HG02870 (cell line): ENCODE data around the gene GATD1.

Source experiments
- ATAC-seq: cut with Tn5 transposase; IDR thresholded peaks from one replicate; pipeline ENCODE4 v1.9.1; 2021; ENCODE audit warnings: mild to moderate bottlenecking, moderate library complexity; ENCODE audit not compliant: unreplicated experiment

Gene GATD1, protein sequence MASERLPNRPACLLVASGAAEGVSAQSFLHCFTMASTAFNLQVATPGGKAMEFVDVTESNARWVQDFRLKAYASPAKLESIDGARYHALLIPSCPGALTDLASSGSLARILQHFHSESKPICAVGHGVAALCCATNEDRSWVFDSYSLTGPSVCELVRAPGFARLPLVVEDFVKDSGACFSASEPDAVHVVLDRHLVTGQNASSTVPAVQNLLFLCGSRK

DNA sequence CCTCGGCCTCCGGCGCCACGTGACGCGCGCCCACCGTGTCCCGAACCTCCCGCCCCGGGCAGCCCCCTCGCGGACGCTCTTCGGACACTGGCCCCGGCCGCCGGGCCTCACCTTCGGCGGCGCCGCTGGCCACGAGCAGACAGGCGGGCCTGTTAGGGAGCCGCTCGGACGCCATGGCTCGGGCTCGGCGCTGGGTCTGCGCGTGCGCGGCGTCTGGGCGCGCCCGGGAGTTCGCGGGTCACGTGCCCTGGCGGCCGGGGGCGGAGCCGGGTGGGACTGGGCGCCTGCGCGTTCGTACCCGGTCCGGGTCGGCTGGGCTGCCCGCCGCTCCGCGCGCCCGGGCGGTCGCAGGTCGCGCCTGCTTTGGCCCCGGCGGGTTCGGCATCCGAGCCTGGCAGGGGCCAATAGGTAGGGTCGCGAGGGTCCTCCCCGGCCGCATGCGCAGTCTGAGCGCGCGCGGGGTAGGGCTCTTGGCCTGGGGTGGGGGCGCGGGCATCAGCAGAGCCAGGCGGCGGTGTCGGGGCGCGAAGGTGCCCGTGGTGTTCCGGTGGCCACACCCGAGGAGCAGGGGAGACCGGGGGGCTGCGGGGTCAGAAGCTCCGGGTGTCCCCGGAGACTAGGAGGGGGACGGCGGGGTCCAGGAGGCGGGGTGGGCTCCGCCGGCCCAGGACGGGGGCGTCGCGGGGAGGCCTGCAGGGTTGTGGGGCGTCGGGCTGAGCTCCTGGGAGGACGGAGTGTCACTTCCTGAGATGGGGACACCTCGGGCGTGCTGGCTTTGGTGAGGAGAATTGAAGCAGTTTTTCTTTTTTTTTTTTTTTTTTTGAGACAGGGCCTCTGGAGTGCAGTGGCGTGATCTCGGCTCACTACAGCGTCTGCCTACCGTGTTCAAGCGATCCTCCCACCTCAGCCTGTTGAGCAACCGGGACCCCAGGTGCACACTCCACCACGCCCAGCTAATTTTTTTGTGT, at the start of gene GATD1:
Gene GATD1, minus strand, starts transcription at position 200 of the 968 bp plus-strand sequence. Its CDS starts 25 bp downstream, at position 175.
- peak; percentile 55 for ATAC-seq

DNA sequence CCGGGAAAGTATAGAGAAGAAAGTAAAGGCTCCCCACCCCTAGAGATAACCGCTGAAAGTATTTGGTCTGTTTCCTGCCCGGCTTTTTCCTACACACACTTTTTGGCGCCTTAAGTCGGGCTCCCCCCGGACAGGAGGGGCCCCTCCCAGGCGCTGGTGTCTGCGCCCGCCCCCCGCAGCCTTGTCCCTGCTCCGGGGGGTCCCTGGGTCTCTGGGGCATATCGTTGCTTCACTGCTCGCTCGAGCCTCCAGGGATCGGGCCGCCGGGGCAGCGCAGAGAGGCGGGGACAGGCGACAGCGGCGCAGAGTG, 49.5 kb upstream of the GATD1 start:
- ATAC-seq, result no peak

DNA sequence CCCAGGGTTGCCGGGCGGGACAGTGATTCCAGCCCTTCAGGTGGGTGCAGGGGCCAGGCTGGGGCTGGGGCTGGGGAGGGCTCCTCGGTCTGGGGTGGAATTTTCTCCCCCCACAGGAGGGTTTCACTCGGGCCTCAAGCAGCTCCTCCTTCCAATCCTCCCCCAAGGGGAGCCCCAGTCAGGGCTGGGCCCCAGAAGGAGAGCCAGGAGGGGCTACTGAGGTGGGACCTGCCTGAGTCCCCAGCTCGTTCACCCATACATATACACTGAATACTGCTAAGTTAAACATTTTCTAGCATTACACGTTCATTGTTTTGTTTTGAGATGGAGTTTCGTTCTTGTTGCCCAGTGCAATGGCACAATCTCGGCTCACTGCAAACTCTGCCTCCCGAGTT, 48.9 kb upstream of the GATD1 start:
- no peak for ATAC-seq

DNA sequence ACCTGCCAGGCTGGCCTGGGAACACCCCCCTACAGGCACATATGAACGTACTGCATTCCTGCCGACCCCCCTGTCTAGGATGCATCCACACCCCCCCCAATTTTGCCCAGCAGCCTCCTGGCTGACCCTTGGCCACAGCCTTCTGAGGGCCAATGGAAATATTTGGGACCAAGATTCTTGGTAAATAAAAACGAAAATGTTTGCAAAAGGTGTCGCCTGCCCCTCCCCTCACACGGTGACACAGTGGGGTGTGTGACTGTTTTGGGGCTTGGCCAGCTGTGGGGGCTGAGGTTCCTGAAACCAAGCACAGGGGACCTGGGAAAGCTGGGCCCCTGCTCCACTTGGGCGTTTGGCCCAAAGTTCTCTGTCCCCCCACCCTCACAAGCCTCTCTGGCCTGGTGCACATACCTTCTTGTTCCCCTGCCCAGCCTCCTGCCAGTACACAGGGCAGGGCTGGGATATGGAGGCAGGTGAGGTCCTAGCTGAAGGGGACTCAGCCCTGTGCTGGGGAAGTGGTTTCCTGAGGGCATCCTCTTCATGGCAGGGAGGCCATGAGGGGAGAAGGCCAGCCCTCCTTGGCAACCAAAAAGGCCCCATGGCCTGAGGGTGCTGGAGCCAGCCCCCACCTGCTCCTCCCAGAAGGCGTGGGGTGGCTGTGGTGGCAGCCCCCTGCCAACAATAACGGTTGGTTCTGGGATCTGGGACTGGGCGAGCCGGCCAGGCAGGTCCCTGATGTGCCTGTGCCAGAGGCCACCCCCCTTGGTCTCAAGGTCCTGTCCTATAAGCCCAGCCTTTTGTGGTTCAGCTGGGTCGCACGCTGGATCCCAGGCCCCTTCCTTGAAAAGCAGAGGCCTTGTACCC, 48.3 kb upstream of the GATD1 start:
- no peak for ATAC-seq

DNA sequence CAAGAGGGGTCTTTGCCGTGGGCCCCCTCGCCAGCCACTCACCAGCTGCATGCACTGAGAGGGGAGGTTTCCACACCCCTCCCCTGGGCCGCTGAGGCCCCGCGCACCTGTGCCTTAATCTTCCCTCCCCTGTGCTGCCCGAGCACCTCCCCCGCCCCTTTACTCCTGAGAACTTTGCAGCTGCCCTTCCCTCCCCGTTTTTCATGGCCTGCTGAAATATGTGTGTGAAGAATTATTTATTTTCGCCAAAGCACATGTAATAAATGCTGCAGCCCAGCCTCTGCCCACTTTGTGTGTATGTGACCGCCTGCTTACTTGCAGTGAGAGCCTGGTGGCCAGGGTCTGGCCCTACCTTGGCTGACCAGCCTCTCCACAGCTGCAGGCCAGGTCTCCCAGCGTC, 47.7 kb upstream of the GATD1 start:
- ATAC-seq, result no peak

DNA sequence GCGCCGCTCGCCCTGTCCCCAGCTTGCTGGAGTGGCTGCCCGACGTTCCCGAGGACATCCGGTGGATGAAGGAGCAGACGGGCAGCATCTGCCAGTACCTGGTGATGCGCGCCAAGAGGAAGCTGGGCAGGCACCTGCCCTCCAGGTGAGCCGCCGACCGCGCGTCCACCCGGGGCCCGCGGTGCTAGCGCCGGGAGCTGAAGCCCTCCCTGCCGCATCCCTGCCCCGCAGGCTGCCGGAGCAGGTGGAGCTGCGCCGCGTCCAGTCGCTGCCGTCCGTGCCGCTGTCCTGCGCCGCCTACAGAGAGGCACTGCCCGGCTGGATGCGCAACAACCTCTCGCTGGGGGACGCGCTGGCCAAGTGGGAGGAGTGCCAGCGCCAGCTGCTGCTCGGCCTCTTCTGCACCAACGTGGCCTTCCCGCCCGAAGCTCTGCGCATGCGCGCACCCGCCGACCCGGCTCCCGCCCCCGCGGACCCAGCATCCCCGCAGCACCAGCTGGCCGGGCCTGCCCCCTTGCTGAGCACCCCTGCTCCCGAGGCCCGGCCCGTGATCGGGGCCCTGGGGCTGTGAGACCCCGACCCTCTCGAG, 47.1 kb upstream of the GATD1 start:
- no peak for ATAC-seq

DNA sequence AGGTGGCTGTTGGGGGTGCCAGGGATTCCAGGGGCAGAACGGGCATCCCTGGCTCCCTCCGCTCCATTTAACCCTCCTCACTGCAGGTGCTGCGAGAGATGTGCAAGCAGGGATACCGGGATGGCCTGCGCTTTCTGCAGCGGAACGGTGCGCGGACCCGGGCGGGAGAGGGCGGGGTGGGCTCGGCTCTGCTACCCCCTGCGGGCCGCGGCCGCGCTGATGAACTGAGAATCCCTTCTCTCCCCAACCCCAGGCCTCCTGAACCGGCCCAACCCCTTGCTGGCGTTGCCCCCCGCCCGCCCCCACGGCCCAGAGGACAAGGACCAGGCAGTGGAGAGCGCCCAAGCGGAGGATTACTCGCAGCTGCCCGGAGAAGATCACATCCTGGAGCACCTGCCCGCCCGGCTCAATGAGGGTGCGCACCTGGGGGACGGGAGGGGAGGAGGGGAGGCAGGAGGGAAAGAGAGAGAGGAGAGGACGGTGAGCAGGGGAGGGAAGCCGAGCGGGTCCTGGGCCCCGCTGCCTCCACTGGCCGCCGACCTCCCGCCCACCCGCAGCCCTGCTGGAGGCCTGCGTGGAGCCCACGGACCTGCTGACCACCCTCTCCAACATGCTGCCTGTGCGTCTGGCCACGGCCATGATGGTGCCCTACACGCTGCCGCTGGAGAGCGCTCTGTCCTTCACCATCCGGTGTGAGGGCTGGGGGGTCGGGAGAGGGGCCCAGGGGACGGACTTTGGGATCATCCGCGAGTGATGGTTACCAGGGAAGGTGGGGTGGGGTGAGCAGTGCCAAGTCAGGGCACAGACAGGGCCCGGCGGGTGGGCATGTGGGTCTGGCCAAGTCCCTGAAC, 46.4 kb upstream of the GATD1 start:
- no peak for ATAC-seq

DNA sequence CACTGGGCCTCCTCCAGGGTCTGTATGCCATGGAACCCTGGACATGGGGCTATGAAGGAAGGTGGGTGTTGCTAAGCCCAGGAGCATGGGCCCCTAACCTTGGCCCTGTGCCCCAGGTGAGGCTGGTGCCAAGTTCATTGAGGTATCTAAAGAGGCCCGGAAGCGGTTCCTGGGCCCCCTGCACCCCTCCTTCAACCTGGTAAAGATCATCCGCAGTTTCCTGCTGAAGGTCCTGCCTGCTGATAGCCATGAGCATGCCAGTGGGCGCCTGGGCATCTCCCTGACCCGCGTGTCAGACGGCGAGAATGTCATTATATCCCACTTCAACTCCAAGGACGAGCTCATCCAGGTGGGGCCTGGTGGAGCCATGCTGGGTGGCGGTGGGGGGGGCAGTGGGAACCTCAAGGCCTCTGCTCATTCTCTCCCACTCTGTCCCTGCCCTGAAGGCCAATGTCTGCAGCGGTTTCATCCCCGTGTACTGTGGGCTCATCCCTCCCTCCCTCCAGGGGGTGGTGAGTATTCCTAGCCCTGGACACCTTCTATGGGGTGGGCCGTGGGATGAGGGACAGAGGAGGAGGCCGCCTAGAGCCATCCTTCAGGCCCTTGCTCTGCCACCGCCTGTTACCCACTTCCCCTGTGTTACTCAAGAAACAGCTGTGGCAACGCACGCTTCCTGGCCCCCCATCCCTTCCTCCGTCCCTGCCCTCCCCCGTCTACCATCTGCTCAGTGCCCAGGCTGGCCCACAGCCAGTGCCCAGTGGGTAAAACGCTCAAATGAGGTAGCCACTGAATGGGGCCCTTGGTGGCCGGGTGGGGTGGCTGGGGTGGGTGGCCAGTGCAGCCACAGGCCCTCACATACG, 44.5 kb upstream of the GATD1 start:
- no peak for ATAC-seq

DNA sequence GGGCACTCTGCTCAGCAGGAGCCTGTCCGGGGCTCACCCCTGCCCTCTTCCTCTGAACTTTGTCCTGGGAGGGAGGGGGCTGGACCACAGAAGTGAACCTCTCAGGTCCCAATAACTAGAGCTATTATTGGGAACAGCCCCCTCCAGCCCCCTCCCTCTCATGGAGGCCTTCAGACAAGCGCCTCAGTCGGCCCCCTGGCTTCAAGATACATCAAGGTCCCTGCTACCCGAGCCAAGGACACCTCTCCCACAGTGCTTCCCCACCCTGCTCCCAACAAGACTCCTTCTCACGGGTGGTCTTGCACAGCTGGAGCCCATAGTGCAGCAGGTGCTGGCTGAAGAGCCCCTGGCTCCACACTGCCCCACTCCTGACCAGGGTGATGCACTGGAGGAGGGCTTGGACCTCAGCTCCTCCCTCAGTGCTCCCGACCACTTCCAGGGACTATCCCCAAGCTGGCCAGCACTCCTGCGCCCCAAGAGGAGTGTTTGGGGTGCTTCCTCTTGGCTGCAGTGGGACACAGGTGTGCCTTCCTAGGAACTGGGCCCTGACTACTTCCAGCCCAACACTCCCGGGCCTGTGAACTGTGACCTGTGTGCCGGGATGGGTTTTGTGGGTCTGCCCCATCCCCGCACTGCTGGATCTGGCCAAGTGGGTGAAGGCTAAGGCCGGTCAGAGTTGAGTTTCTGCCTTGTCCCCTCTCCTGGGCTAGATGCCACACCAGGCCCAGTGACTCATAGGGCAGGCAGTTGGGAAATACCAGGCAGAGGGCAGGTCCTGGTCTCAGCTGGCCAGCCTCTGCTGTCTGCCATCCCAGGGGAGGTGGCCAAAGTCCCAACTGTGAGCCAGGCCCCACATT, 43.6 kb upstream of the GATD1 start:
- no peak for ATAC-seq

DNA sequence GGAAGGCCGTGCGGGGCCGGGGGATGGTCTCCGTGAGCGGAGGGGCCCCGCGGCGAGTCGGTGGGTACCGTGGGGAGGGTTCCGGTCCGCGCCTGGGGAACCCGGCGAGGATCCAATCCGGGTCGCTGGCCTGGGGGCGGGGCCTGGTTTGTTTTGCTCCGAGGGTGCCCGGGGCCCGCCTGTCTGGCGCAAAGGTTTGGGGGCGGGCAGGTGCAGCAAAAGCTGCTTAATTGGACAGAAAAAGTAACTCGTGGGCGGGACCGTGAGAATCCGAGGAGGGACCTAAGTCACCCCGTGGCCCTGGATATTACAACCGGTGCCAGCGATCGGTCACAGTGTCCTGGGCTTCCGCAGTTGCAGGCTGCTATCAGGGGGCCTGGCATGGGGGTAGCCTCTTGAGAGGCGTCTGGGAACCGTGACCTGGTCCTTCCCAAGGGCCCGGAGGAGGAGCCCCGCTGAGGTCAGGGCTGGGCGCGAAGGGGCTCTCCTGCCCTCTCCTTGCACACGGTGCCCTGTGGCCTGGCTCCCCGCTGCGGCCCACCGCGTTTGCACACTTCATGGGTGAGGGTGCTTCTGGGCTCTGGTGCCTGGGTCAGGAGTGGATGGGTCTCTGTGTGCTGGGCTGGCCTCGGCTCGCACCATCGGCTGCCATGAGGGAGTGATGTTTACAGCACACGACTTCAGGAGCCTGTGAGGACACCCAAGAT, 42.8 kb upstream of the GATD1 start:
- ATAC-seq, result peak; percentile 54

DNA sequence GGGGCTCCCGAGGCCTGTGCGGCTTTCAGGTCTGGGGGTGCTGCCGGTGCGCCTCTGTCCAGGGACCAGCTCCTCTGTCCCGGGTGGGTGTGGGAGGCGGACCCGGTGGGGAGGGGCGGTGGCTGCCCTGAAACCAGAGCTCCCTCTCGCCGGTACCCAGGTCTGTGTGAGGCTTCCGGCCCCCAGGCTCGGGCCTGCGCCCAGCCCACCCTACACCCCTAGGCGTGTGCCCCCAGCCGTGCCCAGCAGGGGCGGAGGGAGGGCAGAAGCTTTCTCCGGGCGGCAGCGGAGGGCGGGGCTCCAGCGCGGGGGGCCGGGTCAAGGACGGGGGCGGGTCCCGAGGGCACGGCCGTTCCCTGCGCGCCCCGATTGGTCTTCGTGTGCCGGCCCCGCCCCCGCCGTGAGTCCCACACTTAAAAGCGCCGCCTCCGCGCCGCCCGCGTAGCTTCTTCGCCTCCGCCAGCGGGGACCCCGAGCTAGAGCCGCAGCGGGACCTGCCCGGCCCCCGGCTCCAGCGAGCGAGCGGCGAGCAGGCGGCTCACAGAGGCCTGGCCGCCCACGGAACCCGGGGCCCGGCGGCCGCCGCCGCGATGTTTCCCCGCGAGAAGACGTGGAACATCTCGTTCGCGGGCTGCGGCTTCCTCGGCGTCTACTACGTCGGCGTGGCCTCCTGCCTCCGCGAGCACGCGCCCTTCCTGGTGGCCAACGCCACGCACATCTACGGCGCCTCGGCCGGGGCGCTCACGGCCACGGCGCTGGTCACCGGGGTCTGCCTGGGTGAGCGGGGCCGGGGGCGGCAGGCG, 42.0 kb upstream of the GATD1 start:
- ATAC-seq, result peak; percentile 64

DNA sequence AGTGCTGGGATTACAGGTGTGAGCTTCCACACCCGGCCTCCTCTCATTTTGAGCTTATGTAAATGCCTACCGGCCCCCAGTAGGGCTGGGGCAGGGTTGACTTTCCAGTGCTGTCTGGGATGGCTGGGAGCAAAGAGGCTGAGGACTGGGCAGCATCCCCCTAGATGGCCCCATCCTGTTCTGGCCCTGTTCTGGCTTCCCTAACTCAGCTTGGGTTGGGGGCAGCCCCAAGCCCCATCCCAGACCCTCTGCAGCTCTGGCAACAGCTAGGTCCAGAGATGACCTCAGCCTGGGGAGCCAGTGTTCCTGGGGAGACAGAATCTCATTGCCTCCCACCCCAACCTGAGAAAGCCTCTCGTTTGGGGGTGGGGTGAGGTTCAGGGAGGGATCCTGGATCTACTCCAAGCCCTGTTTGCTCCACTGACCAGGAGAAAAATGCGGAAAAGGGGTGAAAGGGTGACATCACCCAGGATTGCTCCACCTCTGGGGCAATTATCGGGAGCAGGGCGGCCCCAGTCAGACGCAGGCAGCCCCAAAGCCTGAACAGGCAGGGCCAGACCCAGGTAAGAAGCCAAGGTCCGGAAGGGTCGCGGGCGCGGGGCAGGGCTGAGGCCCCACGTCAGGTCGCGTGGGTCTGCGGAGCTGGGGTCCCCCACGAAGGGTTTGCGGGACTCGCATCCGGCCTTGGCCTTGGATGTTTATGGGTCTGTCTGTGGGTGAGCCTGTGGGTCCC, 41.3 kb upstream of the GATD1 start, which contains the start of gene PNPLA2:
Gene PNPLA2, plus strand, starts transcription at position 519 of the 733 bp plus-strand sequence. CDS start 805 bp downstream, outside the sequence.
- no peak for ATAC-seq

DNA sequence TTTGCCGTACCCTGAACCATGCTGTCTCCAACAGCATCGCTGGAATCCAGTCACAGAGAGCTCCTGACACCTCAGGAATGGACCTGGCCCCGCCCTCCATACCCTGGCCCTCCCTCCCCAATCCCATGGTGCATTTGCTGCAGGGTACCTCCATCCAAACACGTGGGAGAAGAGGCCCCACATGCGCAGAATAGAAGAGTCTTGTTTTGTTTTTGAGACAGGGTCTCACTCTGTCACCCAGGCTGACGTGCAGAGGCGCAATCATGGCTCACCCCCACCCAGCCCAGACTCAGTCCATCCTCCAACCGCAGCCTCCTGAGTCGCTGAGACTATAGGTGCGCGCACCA, 39.1 kb upstream of the GATD1 start:
- ATAC-seq, result no peak

DNA sequence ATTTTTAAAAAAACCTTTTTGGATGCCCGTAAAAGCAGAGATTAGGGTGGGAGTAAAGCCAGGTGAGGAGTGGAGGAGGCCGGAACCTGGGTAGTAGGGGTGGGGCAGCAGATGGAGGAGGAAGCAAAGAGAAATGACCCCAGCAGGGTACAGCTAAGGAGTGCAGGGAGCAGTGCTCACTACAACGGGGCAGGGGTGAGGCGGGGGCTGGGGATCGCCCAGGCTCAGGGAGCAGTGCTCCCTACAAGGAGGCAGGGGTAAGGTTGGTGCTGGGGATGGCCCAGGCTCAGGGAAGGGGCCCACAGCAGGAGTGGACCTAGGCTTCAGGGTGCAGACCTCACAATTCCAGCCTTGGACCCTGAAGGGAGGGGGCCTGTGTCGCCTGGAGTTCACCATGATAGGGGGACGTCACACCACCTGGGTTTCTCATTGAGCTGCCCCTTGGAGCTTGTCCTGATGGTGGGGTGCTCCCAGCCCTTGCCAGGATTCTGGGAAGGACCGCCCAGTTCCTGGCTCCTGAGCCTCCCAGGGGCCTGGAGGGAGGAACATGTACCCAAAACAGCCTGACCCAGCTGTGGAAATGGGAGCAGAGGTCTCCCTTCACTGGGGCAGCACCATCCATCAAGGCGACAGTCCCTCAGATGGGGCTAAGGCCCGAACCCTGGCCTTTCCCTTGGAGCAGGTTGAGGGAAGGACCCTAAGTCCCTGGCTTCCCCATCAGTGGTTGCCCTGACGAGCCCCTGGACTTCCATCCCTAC, 38.6 kb upstream of the GATD1 start:
- no peak for ATAC-seq

DNA sequence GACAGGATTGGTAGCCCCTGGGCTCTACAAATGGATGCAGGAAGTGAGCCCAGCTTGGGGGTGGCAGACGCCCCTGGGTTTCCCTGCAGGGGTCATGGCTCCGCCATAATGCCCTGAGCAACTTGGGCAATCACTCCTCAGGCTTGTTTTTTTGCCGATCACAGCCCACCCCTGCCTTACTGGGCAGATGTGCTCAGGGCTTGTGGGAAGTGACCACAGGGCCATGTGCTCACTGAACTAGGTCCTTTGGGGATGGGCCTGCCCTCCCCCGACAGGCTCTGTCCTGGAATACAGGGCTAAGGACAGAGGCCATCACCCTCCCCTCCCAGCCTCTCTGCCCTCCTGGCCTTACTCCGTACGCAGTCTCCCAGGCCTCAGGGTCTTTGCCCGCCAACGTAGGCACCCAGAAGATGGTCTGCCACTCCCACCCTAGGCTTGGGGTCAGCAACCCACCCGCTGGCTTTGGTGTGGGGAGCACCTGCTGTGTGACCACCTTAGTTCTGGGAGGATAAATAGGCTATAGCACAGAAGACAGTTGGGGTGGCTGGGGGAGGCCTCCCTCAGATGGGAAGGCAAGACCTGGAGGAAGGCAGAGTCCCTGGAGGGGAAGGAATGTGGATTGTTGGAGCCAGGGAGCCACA, 36.3 kb upstream of the GATD1 start:
- no peak for ATAC-seq
